Non-pigmented ciliary epithelial cell (primary cell): Measurements from ENCODE around the gene KCNIP4.

Source experiments
- DNase-seq: peaks from one replicate; pipeline ENCODE4 v3.0.0-alpha.2; 2010; ENCODE audit warnings: low read depth

KCNIP4 gene

DNA sequence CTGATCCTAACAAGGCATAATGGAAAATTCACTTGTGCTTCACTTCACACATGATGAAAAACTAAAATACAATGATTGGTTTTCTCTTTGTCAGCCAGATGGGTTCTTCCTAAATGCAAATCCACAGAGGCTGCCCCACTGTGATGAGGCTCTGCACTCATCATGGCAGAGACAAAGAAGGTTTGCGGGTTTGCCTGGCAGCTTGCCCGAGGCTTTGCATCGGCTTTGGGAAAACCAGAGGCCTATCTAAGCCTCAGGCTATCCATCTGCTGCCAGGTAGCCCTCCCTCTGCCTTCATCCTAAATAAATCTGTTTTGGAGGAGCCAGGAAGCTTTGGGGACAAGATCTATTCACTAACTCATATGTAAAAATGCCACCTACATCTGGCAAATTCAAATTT is 1004.1 kb downstream of the KCNIP4 start:
- DNase-seq, result no peak

DNA sequence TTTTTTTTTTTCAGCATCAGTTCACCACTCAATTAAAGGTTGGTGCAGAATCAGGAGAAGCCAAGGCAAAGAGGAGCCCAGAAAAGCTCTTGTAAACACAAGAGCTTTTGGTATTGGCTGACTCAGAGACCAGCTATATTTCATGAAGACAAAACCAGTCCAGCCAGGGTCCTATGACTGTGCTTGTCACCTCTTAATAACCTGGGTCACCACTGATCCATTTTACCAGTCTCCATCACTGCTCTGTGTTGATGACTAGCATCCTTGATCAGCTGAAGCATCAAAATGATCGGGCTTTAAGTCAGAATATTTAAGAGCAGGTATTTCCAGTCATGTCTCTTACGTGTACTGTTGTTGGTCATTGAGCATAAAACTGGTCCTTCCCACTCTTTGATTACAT is 1010.4 kb downstream of the KCNIP4 start:
- no peak for DNase-seq

DNA sequence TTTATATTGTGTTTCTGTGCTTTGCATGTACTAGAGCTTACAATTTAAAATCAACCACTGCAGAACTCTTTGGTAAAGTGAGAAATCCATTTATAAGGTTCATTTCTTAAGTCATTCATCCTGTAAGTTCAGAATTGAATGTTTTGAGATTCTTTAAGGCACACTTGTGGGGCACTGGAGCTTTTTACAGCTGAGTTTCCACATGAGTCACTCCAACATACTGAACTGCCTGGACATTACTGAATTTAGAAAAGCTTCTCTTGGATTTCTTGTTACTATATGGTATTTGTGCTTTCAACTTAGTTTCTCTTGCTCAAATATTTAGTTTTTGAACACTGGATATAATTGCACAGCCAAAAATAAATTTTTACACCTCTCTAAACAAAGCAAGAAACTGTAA is 1022.0 kb downstream of the KCNIP4 start:
- DNase-seq, result no peak

GRCh38 chr4:20925176-20925575 is 1023.4 kb downstream of the KCNIP4 start:
- no peak for DNase-seq

- DNase-seq, result no peak
Observed at GRCh38 chr4:20922962-20923361, 1025.6 kb downstream of the KCNIP4 start.

DNA sequence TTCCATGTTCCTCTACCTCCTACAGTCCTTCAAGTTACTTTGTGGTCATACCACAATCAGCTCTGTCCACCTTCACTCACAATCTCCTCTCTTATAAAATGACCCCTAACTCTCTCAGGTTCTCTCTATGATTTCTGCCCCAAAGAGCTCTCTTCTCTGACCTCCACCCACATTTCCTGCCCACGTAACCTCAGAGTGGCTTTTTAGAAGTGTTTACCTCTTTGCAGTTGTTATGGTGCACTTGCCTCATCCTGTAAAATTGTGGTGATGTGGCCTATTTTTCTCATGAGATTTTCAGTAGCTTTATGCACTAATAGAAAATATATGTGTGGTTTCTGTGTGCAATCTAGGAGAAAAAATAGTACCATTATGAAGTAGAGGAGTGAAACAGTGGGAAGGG is 1032.5 kb downstream of the KCNIP4 start:
- DNase-seq, result peak; percentile 11

GRCh38 chr4:20904966-20905365 is 1043.6 kb downstream of the KCNIP4 start:
- no peak for DNase-seq

DNA sequence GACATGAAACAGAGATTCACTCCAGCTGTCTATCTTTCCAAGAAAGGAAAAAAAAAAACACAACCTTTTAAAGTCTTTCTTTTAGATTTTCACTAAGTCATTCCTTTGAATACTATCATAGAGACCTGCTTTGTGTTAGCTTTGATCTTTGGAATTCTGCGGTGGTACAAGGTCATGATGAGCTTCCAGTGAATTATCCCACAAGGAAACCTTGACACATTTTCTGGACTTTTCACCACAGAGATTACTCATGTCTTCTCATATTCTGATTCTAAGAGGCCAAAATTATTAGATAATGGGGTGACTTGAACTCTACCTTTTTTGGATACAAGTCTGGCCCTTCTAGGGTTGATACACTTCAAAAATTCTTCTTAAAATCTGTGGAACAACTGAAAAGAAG is 1046.7 kb downstream of the KCNIP4 start:
- DNase-seq, result no peak

- DNase-seq, result no peak
Observed at GRCh38 chr4:20899591-20899990, 1049.0 kb downstream of the KCNIP4 start.

DNA sequence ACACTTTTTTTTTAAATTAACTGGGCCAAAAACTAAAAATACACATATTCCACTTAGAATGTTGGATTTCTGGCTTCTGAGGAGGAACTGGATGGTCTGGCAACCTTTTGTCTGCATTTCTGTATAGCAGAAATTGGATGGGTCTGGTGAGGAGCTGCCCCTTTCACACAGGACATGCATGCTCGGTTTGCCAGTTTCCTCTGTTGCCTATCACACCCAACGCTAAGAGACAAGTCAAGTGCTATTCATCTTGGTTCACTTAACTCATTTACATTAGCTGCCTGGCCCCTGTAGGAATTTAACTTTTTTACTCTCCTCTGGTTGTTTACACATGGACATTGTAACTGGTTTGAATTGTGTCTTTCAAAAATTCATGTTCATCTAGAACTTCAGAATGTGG is 1052.6 kb downstream of the KCNIP4 start:
- DNase-seq, result no peak

- DNase-seq, result no peak
Observed at GRCh38 chr4:20895208-20895607, 1053.4 kb downstream of the KCNIP4 start.

DNA sequence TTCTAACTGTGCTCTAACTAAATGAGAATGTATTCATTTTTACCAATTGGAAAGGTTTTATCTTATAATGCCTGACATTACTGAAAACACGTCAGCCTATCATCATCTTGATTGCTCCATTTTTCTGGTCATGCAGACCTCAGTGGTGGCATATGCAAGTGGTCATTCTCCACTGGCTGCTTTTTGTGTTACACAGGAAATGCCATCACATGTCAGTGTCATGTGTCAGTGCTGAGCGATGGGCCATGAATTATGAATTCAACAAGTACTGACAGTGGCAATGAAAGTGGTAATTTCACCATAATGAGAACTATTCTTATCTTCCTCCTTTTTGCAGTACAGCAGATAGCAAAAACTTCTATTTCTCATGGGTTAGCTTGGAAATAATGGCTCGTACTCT is 1057.8 kb downstream of the KCNIP4 start:
- DNase-seq, result no peak

GRCh38 chr4:20889901-20890300 is 1058.7 kb downstream of the KCNIP4 start:
- no peak for DNase-seq

DNA sequence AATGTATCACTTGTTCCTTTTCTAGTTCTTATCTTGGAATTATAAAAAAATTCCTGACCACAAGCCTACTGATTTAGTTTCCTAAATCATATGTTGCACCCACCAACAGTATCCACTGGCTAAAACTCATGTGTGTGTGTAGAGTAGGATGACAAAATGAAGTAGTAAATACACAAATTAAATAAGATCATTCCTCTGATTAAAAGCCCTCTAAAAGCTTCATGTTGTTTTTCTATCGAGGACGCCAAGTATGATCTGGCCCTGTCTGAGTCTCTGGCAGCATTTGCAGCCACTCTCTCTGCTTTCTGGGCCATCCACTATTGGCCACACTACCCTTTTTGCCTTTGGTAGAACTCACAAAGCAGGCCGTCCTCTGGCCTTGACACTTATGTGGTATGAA is 1064.9 kb downstream of the KCNIP4 start:
- DNase-seq, result no peak

DNA sequence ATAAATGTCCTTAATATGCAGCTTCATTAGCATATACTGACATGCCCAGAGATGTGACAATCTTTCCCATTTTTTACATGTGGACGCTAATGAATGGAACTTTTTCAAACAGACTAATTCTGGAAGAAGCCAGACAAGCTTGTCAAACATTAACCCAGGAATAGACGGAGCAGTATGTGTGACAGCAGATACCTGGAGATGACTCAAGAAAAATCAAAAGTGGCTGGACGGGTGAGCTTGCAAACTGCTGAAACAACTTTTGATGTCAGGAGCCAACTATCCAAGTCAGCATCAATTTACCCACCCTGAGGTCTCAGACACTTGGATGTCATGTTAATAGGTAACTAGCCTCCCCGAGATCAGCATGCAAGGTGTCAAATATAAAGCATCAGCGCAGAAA is 1065.3 kb downstream of the KCNIP4 start:
- DNase-seq, result no peak

GRCh38 chr4:20882500-20882899 is 1066.1 kb downstream of the KCNIP4 start:
- no peak for DNase-seq

DNA sequence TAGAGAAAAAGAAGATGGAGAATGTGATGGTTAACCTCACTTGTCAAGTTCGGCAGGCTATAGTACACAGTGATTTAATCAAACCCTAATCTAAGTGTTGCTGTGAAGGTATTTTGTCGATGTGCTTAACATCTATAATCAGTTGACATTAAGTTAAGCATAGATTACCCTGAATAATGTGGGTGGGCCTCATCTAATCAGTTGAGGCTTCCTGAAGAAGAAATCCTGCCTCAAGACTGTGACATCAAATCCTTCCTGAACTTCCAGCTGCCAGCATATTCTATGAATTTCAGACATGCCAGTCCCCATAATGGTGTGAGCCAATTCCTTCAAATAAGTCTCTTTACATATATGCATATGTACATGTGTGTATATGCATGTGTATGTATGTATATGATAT is 1066.9 kb downstream of the KCNIP4 start:
- DNase-seq, result no peak

DNA sequence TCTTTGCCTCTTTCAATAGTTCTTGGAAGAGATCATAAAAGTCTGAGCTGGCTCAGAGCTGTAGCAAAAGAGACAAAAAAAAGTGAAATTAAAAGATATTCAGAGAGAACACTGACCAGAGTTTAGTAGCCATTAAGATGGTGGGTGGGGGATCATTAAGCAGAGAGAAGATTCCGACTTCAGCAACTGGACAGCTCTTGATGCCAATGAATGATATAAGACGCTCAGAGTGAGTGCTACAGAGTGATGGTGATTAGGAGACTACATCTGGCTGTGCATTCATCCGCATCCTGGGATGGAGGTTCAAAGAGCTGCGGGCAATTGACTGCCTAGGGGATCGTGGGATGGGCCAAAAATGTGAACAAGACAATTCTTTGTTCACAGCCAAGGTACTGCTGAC is 1069.8 kb downstream of the KCNIP4 start:
- no peak for DNase-seq

DNA sequence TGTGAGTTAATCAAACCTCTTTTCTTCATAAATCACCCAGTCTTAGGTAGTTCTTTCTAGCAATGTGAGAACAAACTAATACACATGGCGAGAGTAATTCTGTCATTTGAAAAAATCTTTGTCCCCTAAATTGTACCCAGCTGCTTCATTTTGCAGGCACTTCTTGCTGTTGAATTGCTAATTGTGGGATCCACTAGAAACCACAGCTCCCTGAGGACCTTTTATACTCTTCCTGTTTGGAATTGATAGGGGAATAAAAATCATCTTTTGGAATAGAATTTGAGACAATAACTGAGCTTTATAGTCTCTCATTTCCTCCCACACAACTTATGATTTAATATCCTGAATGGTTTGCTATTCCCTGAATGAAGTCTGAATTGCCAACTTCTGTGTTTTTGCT is 1078.1 kb downstream of the KCNIP4 start:
- no peak for DNase-seq

DNA sequence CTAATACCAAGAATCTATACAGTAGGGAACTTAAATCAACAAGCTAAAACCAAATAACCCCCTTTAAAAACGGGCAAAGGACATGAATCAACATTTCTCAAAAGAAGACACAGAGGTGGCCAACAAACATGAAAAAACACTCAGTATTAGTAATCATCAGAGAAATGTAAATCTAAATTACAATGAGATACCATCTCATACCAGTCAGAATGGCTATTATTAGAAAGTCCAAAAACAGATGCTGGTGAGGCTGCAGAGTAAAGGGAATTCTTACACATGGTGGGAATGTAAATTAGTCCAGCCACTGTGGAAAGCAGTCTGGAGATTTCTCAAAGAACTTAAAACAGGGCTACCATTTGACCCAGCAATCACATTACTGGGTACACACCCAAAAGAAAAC is 1080.5 kb downstream of the KCNIP4 start:
- DNase-seq, result no peak

GRCh38 chr4:20860878-20861277 is 1087.7 kb downstream of the KCNIP4 start:
- no peak for DNase-seq

DNA sequence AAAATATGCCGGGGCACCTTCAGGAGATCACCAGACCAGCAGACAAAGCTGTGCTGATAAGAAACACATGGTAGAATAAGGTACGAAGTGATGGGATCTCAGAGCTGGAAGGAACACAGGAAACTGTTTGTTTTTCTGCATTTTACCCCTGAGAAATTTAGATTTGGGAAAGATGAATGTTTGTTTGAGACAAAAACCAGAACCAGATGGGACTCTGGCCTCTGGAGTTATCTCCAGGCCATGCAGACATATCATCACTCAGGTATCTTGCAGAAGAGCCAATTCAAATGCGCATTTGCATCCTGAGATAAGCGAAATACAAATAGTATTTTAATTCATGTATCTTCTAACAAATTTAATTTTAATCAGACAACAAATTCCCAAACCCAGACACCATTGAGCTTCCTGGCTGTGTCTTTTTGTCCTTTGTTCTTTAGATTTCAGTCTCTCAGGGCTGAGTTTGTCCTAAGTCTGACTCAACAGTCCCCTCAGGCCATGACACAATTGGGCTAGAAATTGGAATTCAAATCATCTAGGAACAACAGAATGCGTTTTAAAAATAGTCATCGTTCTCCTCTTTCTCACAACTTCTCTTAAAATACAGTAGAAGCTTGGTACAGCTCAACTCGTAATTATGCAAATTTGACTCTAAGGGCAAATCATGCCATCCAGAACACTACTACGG is 1089.3 kb downstream of the KCNIP4 start:
- no peak for DNase-seq

- no peak for DNase-seq
Observed at GRCh38 chr4:20857081-20857480, 1091.5 kb downstream of the KCNIP4 start.

- DNase-seq, result no peak
Observed at GRCh38 chr4:20847124-20847747, 1101.3 kb downstream of the KCNIP4 start.
